Osteocyte (in vitro differentiated cells): ENCODE results near the gene TBC1D5. TPM values are rescaled to one million over a fixed set of nuclear protein-coding genes. Genes with fewer than 3 reads are reported as not detected.

ENCODE experiments used
- DNase-seq: peaks from one replicate; pipeline ENCODE4 v3.0.0; 2021; ENCODE audit warnings: mixed read lengths; ENCODE audit not compliant: unreplicated experiment; ENCODE audit errors: extremely low spot score
- H3K27ac Mint-ChIP-seq: one replicate; pipeline ENCODE4 v1.8.0; 2021; ENCODE audit warnings: mild to moderate bottlenecking, mixed read lengths; ENCODE audit not compliant: unreplicated experiment
- H3K27me3 Mint-ChIP-seq: one replicate; pipeline ENCODE4 v1.8.0; 2021; ENCODE audit warnings: mixed read lengths; ENCODE audit not compliant: unreplicated experiment
- H3K36me3 Mint-ChIP-seq: one replicate; pipeline ENCODE4 v1.8.0; 2021; ENCODE audit warnings: mixed read lengths; ENCODE audit not compliant: unreplicated experiment
- H3K4me1 Mint-ChIP-seq: one replicate; pipeline ENCODE4 v1.8.0; 2021; ENCODE audit warnings: mixed read lengths; ENCODE audit not compliant: unreplicated experiment
- H3K4me3 Mint-ChIP-seq: one replicate; pipeline ENCODE4 v1.8.0; 2021; ENCODE audit warnings: mild to moderate bottlenecking, moderate library complexity, mixed read lengths; ENCODE audit not compliant: unreplicated experiment
- H3K9me3 Mint-ChIP-seq: one replicate; pipeline ENCODE4 v1.8.0; 2021; ENCODE audit warnings: mixed read lengths; ENCODE audit not compliant: unreplicated experiment
- total RNA-seq: library from RNA; stranded (reverse); gene quantifications from 2 replicates; pipeline ENCODE4 v1.2.1, GENCODE V29; 2021
- TF ChIP-seq, protein P1 (sequence below): fragments of 200-600 bp; sonication (generic); IDR thresholded peaks from 2 replicates; pipeline ENCODE4 v1.5.0; 2021; ENCODE audit warnings: antibody characterized with exemption, mild to moderate bottlenecking, moderate library complexity

The TBC1D5 gene
- total RNA-seq, 1 donor from 2014 or later: 69.2 TPM

DNA sequence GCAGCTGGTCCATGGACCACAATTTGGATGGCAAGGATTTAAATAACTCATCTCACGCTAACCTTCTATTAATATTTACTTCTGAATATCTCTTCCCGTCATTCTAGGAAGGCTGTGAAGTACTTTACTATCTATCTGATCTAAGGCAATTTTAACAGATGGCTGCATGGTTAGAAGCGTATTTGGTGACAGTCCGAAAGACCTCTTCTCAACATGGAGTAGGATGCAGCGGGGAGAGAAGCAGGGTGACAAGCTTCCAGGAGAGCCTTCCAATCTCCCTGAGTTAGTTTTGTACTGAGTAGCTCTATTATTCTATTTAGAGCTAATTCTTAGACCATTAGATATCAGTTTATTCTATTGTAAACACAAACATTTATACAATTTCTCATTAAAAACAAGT lies 548.3 kb downstream of the TBC1D5 start:
- H3K4me1 Mint-ChIP-seq: peaks cover 19% of the 10 kb centered on the region
- no peaks in the 10 kb centered on the region for H3K9me3 Mint-ChIP-seq
- TF ChIP-seq, protein P1, sequence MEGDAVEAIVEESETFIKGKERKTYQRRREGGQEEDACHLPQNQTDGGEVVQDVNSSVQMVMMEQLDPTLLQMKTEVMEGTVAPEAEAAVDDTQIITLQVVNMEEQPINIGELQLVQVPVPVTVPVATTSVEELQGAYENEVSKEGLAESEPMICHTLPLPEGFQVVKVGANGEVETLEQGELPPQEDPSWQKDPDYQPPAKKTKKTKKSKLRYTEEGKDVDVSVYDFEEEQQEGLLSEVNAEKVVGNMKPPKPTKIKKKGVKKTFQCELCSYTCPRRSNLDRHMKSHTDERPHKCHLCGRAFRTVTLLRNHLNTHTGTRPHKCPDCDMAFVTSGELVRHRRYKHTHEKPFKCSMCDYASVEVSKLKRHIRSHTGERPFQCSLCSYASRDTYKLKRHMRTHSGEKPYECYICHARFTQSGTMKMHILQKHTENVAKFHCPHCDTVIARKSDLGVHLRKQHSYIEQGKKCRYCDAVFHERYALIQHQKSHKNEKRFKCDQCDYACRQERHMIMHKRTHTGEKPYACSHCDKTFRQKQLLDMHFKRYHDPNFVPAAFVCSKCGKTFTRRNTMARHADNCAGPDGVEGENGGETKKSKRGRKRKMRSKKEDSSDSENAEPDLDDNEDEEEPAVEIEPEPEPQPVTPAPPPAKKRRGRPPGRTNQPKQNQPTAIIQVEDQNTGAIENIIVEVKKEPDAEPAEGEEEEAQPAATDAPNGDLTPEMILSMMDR: no peak
- peaks cover 8% of the 10 kb centered on the region for H3K36me3 Mint-ChIP-seq
- no peaks in the 10 kb centered on the region for H3K27me3 Mint-ChIP-seq
- H3K4me3 Mint-ChIP-seq: no peak overlapping the region
- no peak overlapping the region for H3K27ac Mint-ChIP-seq
- DNase-seq: no peak

DNA sequence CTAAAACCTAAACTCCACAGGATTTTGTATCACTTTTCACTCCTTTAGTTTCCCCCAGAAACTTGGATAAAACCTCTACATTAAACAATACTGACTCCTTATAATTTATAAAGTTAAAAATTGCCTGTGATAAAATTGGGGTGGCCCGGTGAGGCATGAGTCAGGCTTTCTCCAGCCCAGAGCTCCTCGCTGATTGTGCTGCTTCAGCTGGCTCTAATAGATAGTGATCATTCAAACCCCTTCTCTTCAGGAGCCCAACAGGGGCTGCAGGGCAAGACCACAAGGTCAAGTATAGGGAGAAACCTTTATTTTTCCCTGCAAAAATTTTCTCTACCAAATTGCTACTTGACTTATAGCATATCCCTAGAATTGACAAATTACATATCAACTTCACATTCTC lies 549.4 kb downstream of the TBC1D5 start:
- no peak for DNase-seq
- peaks cover 8% of the 10 kb centered on the region for H3K36me3 Mint-ChIP-seq
- TF ChIP-seq, protein P1: no peak

DNA sequence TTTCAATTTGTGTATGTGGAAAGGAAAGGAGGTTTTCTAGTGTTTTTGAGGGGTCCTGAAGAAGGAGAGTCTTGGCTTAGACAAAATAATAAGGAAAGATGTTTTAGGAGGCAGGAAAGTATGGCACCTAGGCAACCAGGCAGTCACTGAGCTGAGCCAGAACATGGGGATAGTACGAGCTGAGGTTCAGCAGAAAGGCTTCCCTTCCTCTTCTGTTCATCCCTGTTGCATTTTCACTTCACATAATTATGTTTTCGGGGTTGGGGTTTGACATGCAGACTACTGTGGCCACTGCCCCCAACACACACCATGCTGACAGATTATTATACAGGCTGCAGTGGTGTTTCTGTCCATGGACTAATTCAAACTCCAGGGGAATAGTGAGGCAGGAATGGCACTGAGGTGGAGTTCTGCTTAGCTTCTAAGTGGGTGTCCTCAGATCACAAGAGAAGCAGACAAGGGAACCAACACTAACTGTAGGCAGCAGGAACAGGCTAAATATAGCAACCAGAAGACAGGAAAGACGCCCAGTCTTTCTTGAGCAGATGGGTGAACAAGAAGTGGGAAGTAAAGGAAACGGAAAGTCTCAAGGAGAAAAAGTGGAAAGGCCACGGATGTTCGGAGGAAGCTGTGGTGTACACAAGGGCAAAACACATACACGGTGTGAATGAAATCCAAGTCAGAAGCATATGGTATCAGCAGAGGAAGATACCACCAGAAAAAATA lies 551.9 kb downstream of the TBC1D5 start:
- DNase-seq: no peak
- no peak overlapping the region for H3K27ac Mint-ChIP-seq
- H3K9me3 Mint-ChIP-seq: no peaks in the 10 kb centered on the region
- peaks cover 8% of the 10 kb centered on the region for H3K4me1 Mint-ChIP-seq
- H3K36me3 Mint-ChIP-seq: peaks cover 8% of the 10 kb centered on the region
- no peak overlapping the region for H3K4me3 Mint-ChIP-seq
- TF ChIP-seq, protein P1: no peak
- no peaks in the 10 kb centered on the region for H3K27me3 Mint-ChIP-seq

More for the DNA sequence above, 549.4 kb downstream of the TBC1D5 start:
- Mint-ChIP-seq H3K27ac (no peak overlapping the region), H3K9me3 (no peaks in the 10 kb centered on the region), H3K4me3 (no peak overlapping the region), H3K4me1 (peaks cover 19% of the 10 kb centered on the region), H3K27me3 (no peaks in the 10 kb centered on the region)

DNA sequence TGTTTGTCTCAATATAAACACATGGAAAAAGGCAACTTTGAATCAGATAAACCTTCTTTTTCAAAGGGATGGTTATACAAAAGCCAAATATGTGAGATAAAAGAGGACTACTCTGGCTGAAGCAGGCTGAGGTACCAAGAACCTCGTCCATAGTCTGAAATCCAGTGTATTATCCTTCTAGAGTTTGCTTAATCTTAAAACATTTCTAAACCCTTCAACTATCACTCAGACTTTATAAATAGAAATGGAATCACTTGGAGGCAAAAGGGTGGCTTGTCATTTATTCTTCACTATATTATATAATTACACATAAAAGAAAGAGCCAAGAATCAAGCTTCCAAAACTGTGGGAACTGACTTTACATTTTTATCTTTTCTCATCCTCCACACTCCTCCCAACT lies 554.1 kb downstream of the TBC1D5 start:
- H3K9me3 Mint-ChIP-seq: no peaks in the 10 kb centered on the region
- TF ChIP-seq, protein P1: no peak
- no peak overlapping the region for H3K27ac Mint-ChIP-seq
- no peaks in the 10 kb centered on the region for H3K4me1 Mint-ChIP-seq
- H3K27me3 Mint-ChIP-seq: no peaks in the 10 kb centered on the region
- peaks cover 13% of the 10 kb centered on the region for H3K36me3 Mint-ChIP-seq
- DNase-seq: no peak
- no peak overlapping the region for H3K4me3 Mint-ChIP-seq

DNA sequence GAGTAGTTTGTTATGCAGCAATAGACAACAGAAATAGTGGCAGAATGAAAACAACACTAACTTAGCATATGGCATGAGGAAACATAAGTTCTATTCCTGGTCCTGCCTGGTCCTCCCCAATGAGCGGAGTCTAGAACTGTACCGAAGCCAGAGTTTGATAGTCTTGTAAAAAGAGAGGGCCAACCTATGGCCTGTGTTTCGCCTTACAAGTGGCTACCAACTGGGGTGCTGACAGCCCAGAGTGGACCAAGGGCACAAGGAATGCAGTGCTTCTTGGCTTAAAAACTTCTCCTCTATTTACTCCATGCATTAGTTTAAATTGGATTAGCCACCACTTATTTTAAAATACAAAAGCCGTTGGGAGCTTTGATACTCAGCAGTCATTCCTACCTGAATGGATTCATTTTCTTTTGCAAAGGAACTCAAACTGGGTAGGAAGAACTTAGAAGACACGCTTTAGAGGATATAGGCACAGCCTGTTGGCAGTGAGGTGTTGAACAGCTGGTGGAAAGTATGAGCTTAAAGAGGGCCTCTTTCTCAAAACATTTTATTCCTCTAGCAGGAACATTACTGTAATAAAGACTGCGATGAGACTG lies 554.7 kb downstream of the TBC1D5 start:
- Mint-ChIP-seq H3K9me3 (no peaks in the 10 kb centered on the region), H3K27ac (no peak overlapping the region), H3K4me1 (no peaks in the 10 kb centered on the region), H3K4me3 (no peak overlapping the region), H3K27me3 (no peaks in the 10 kb centered on the region), H3K36me3 (peaks cover 13% of the 10 kb centered on the region)
- TF ChIP-seq, protein P1: no peak
- DNase-seq: no peak
